Stimulated activated memory B cell treated with anti-CD40 and anti-IgM and Interleukin-4, amounts not matched to agents 10 μg/mL and 1 μg/mL and 100 μg/mL, for 72 hours (primary cell): ENCODE measurements around the gene TEKTIP1.
"Not testable (repeated sequence)": the region's sequence is repeated elsewhere in the genome, so short reads cannot be mapped to it uniquely, and the experiment has no call there.

Experiments used
- ATAC-seq: fragments of 150-1000 bp; cut with Tn5 transposase; 2 replicates; pipeline ENCODE4 v1.10.0; 2021
- H3K27ac Mint-ChIP-seq: one replicate; pipeline ENCODE4 v1.8.0; 2022; ENCODE audit warnings: mild to moderate bottlenecking, mixed read lengths
- H3K27me3 Mint-ChIP-seq: one replicate; pipeline ENCODE4 v1.8.0; 2022; ENCODE audit warnings: mixed read lengths
- H3K36me3 Mint-ChIP-seq: one replicate; pipeline ENCODE4 v1.8.0; 2022; ENCODE audit warnings: mixed read lengths
- H3K4me1 Mint-ChIP-seq: one replicate; pipeline ENCODE4 v1.8.0; 2022; ENCODE audit warnings: mixed read lengths
- H3K4me3 Mint-ChIP-seq: one replicate; pipeline ENCODE4 v1.8.0; 2022; ENCODE audit warnings: mild to moderate bottlenecking, moderate library complexity, mixed read lengths
- H3K9me3 Mint-ChIP-seq: one replicate; pipeline ENCODE4 v1.8.0; 2022; ENCODE audit warnings: mixed read lengths

TEKTIP1 gene

GRCh38 chr19:3573858-3574637, 35.1 kb downstream of the TEKTIP1 start:
- peak overlapping the region; percentile 77 for H3K4me3 Mint-ChIP-seq
- ATAC-seq, result peak; percentile 27
- H3K27ac Mint-ChIP-seq, result peak overlapping the region; percentile 60
- H3K36me3 Mint-ChIP-seq, result peaks cover 27% of the 10 kb centered on the region
- H3K27me3 Mint-ChIP-seq, result no peaks in the 10 kb centered on the region
- peaks cover 30% of the 10 kb centered on the region for H3K4me1 Mint-ChIP-seq
- H3K9me3 Mint-ChIP-seq, result no peaks in the 10 kb centered on the region

- Mint-ChIP-seq H3K4me1 (peaks cover 30% of the 10 kb centered on the region), H3K4me3 (no peak overlapping the region), H3K36me3 (peaks cover 27% of the 10 kb centered on the region), H3K27ac (no peak overlapping the region), H3K27me3 (no peaks in the 10 kb centered on the region), H3K9me3 (no peaks in the 10 kb centered on the region)
- no peak for ATAC-seq
These were observed 36.3 kb downstream of the TEKTIP1 start for GRCh38 chr19:3575260-3575741.

GRCh38 chr19:3575949-3576673, 37.1 kb downstream of the TEKTIP1 start:
- Mint-ChIP-seq H3K9me3 (no peaks in the 10 kb centered on the region), H3K36me3 (peaks cover 27% of the 10 kb centered on the region), H3K27me3 (no peaks in the 10 kb centered on the region), H3K4me1 (peaks cover 30% of the 10 kb centered on the region), H3K4me3 (peak overlapping the region; percentile 63), H3K27ac (no peak overlapping the region)
- ATAC-seq, result no peak

- no peak for ATAC-seq
- H3K4me3 Mint-ChIP-seq, result peak overlapping the region; percentile 63
- H3K4me1 Mint-ChIP-seq, result peaks cover 24% of the 10 kb centered on the region
- no peaks in the 10 kb centered on the region for H3K27me3 Mint-ChIP-seq
- no peak overlapping the region for H3K27ac Mint-ChIP-seq
- peaks cover 27% of the 10 kb centered on the region for H3K36me3 Mint-ChIP-seq
- no peaks in the 10 kb centered on the region for H3K9me3 Mint-ChIP-seq
These were observed 37.9 kb downstream of the TEKTIP1 start for GRCh38 chr19:3576696-3577443.

GRCh38 chr19:3577723-3578344, 38.9 kb downstream of the TEKTIP1 start:
- Mint-ChIP-seq H3K9me3 (no peaks in the 10 kb centered on the region), H3K27me3 (no peaks in the 10 kb centered on the region), H3K27ac (no peak overlapping the region), H3K4me3 (no peak overlapping the region), H3K4me1 (peaks cover 19% of the 10 kb centered on the region), H3K36me3 (peaks cover 27% of the 10 kb centered on the region)
- ATAC-seq, result peak; percentile 1

GRCh38 chr19:3578390-3578789, 39.4 kb downstream of the TEKTIP1 start:
- Mint-ChIP-seq H3K4me1 (peaks cover 17% of the 10 kb centered on the region), H3K27ac (no peak overlapping the region), H3K27me3 (no peaks in the 10 kb centered on the region), H3K4me3 (no peak overlapping the region), H3K9me3 (no peaks in the 10 kb centered on the region), H3K36me3 (peaks cover 27% of the 10 kb centered on the region)
- ATAC-seq, result no peak

- no peak overlapping the region for H3K4me3 Mint-ChIP-seq
- H3K27me3 Mint-ChIP-seq, result no peaks in the 10 kb centered on the region
- H3K4me1 Mint-ChIP-seq, result peaks cover 3% of the 10 kb centered on the region
- peaks cover 20% of the 10 kb centered on the region for H3K36me3 Mint-ChIP-seq
- H3K9me3 Mint-ChIP-seq, result no peaks in the 10 kb centered on the region
- no peak for ATAC-seq
- no peak overlapping the region for H3K27ac Mint-ChIP-seq
These were observed 41.4 kb downstream of the TEKTIP1 start for GRCh38 chr19:3580156-3580934.

GRCh38 chr19:3581792-3582191, 42.8 kb downstream of the TEKTIP1 start:
- H3K4me3 Mint-ChIP-seq, ATAC-seq, H3K9me3 Mint-ChIP-seq, H3K27me3 Mint-ChIP-seq, H3K36me3 Mint-ChIP-seq, H3K4me1 Mint-ChIP-seq, H3K27ac Mint-ChIP-seq: not testable (repeated sequence)

- not testable (repeated sequence) for H3K27me3 Mint-ChIP-seq, H3K9me3 Mint-ChIP-seq, H3K4me1 Mint-ChIP-seq
These were observed 45.2 kb downstream of the TEKTIP1 start for GRCh38 chr19:3584036-3584802.

GRCh38 chr19:3585301-3586126, 46.5 kb downstream of the TEKTIP1 start, which contains the start of gene GIPC3:
Gene GIPC3 (plus strand): TSS chr19:3585478. CDS start chr19:3585598, 120 bp downstream.
- Mint-ChIP-seq H3K36me3 (no peaks in the 10 kb centered on the region), H3K27me3 (peaks cover 9% of the 10 kb centered on the region), H3K27ac (no peak within 1 kb of the TSS), H3K9me3 (no peaks in the 10 kb centered on the region), H3K4me3 (no peak within 1 kb of the TSS), H3K4me1 (no peaks in the 10 kb centered on the region)
- no peak for ATAC-seq

More at GRCh38 chr19:3584036-3584802, 45.2 kb downstream of the TEKTIP1 start:
- not testable (repeated sequence) for H3K27ac Mint-ChIP-seq, H3K36me3 Mint-ChIP-seq, H3K4me3 Mint-ChIP-seq, ATAC-seq

GRCh38 chr19:3586127-3586626, 47.2 kb downstream of the TEKTIP1 start:
- ATAC-seq, result no peak
- H3K4me1 Mint-ChIP-seq, result no peaks in the 10 kb centered on the region
- H3K4me3 Mint-ChIP-seq, result no peak overlapping the region

GRCh38 chr19:3586707-3587346, 47.9 kb downstream of the TEKTIP1 start:
- Mint-ChIP-seq H3K9me3 (no peaks in the 10 kb centered on the region), H3K27me3 (peaks cover 9% of the 10 kb centered on the region), H3K4me1 (no peaks in the 10 kb centered on the region), H3K4me3 (no peak overlapping the region), H3K36me3 (no peaks in the 10 kb centered on the region), H3K27ac (no peak overlapping the region)
- no peak for ATAC-seq

More at GRCh38 chr19:3586127-3586626, 47.2 kb downstream of the TEKTIP1 start:
- Mint-ChIP-seq H3K9me3 (no peaks in the 10 kb centered on the region), H3K27ac (no peak overlapping the region), H3K36me3 (no peaks in the 10 kb centered on the region), H3K27me3 (peaks cover 9% of the 10 kb centered on the region)
